ENCODE results near the gene PALD1.

PALD1 gene

DNA sequence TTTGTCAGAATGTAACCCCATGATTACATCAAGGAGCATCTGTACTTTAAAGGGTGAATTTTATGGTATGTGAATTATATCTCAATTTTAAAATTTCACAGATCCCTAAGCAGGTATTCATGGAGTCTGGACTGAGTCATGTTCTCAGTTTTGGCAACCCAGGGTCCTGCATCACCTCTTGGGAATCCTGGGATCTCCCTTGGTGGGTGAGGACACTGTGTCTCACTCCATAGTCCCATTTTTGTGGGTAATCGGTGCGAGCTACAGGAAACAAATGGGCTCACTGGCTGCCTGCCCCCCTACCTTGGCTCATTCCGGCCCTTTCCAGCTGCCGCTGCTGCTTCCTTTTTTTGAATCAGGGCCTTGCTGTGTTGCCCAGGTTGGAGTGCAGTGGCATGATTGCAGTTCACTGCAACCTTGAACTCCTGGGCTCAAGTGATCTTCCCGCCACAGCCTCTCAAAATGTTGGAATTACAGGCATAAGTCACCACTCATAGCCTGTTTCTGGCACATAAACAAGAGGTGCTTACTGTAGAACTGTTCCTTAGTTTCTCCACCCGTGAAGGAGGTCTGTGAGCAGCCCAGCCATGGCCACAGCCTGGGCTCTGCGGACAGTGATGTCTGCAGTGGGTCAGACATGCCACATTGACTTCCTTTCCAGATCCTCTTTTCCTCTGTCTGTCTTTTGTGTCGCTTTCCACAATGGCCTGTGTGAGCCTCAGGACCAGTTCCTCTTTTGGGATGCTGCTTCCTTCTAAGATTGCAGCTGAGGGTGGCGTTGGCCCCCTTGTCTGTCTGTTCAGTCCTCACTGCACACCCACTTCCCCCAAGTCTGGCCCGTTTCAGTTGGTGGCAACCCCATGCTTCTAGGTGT is 14.5 kb downstream of the PALD1 start:
- H3K4me3 ChIP-seq (ENCODE audit: low read length) = no peak overlapping the region
- H3K9ac ChIP-seq (ENCODE audit: low read depth, low read length) = no peak overlapping the region
- H3K4me1 ChIP-seq (ENCODE audit: control insufficient read depth, insufficient read depth, low read length) = no peaks in the 10 kb centered on the region
- no peak overlapping the region for H3K4me2 ChIP-seq (ENCODE audit: low read length)
- H3K27me3 ChIP-seq (ENCODE audit: control insufficient read depth, insufficient read depth, low read length) = peaks cover 24% of the 10 kb centered on the region
- no peaks in the 10 kb centered on the region for H3K36me3 ChIP-seq (ENCODE audit: insufficient read depth, low read length)
- H3K9me3 ChIP-seq (replicated peaks; ENCODE audit: low read length) = no peaks in the 10 kb centered on the region

- Histone ChIP-seq H3K4me2 (ENCODE audit: low read length) (no peak overlapping the region), H3K27me3 (ENCODE audit: control insufficient read depth, insufficient read depth, low read length) (peaks cover 24% of the 10 kb centered on the region), H3K36me3 (ENCODE audit: insufficient read depth, low read length) (no peaks in the 10 kb centered on the region), H3K4me3 (ENCODE audit: low read length) (no peak overlapping the region), H3K9ac (ENCODE audit: low read depth, low read length) (no peak overlapping the region), H3K4me1 (ENCODE audit: control insufficient read depth, insufficient read depth, low read length) (no peaks in the 10 kb centered on the region), H3K9me3 (replicated peaks; ENCODE audit: low read length) (no peaks in the 10 kb centered on the region)
These were observed 15.2 kb downstream of the PALD1 start for GRCh38 chr10:70493660-70494234.

GRCh38 chr10:70494536-70494935 is 16.0 kb downstream of the PALD1 start:
- Histone ChIP-seq H3K9me3 (replicated peaks; ENCODE audit: low read length) (no peaks in the 10 kb centered on the region), H3K36me3 (ENCODE audit: insufficient read depth, low read length) (no peaks in the 10 kb centered on the region), H3K4me3 (ENCODE audit: low read length) (no peak overlapping the region), H3K4me2 (ENCODE audit: low read length) (no peak overlapping the region), H3K9ac (ENCODE audit: low read depth, low read length) (no peak overlapping the region), H3K4me1 (ENCODE audit: control insufficient read depth, insufficient read depth, low read length) (no peaks in the 10 kb centered on the region), H3K27me3 (ENCODE audit: control insufficient read depth, insufficient read depth, low read length) (peaks cover 22% of the 10 kb centered on the region)

GRCh38 chr10:70494966-70495365 is 16.4 kb downstream of the PALD1 start:
- H3K4me1 ChIP-seq (ENCODE audit: control insufficient read depth, insufficient read depth, low read length) = no peaks in the 10 kb centered on the region
- no peak overlapping the region for H3K4me2 ChIP-seq (ENCODE audit: low read length)
- H3K9me3 ChIP-seq (replicated peaks; ENCODE audit: low read length) = no peaks in the 10 kb centered on the region
- no peak overlapping the region for H3K9ac ChIP-seq (ENCODE audit: low read depth, low read length)
- no peaks in the 10 kb centered on the region for H3K36me3 ChIP-seq (ENCODE audit: insufficient read depth, low read length)
- no peak overlapping the region for H3K4me3 ChIP-seq (ENCODE audit: low read length)
- peaks cover 22% of the 10 kb centered on the region for H3K27me3 ChIP-seq (ENCODE audit: control insufficient read depth, insufficient read depth, low read length)

GRCh38 chr10:70495691-70496261 is 17.2 kb downstream of the PALD1 start:
- Histone ChIP-seq H3K4me2 (ENCODE audit: low read length) (no peak overlapping the region), H3K4me1 (ENCODE audit: control insufficient read depth, insufficient read depth, low read length) (no peaks in the 10 kb centered on the region), H3K9me3 (replicated peaks; ENCODE audit: low read length) (no peaks in the 10 kb centered on the region), H3K4me3 (ENCODE audit: low read length) (no peak overlapping the region), H3K27me3 (ENCODE audit: control insufficient read depth, insufficient read depth, low read length) (peaks cover 22% of the 10 kb centered on the region), H3K36me3 (ENCODE audit: insufficient read depth, low read length) (no peaks in the 10 kb centered on the region), H3K9ac (ENCODE audit: low read depth, low read length) (no peak overlapping the region)

- Histone ChIP-seq H3K4me1 (ENCODE audit: control insufficient read depth, insufficient read depth, low read length) (no peaks in the 10 kb centered on the region), H3K27me3 (ENCODE audit: control insufficient read depth, insufficient read depth, low read length) (peaks cover 22% of the 10 kb centered on the region), H3K9me3 (replicated peaks; ENCODE audit: low read length) (no peaks in the 10 kb centered on the region), H3K9ac (ENCODE audit: low read depth, low read length) (no peak overlapping the region), H3K36me3 (ENCODE audit: insufficient read depth, low read length) (no peaks in the 10 kb centered on the region), H3K4me3 (ENCODE audit: low read length) (no peak overlapping the region), H3K4me2 (ENCODE audit: low read length) (no peak overlapping the region)
These were observed 18.0 kb downstream of the PALD1 start for GRCh38 chr10:70496341-70497119.

GRCh38 chr10:70497120-70497545 is 18.6 kb downstream of the PALD1 start:
- peaks cover 22% of the 10 kb centered on the region for H3K27me3 ChIP-seq (ENCODE audit: control insufficient read depth, insufficient read depth, low read length)
- no peak overlapping the region for H3K4me3 ChIP-seq (ENCODE audit: low read length)
- no peaks in the 10 kb centered on the region for H3K36me3 ChIP-seq (ENCODE audit: insufficient read depth, low read length)
- no peak overlapping the region for H3K9ac ChIP-seq (ENCODE audit: low read depth, low read length)
- no peaks in the 10 kb centered on the region for H3K9me3 ChIP-seq (replicated peaks; ENCODE audit: low read length)
- no peak overlapping the region for H3K4me2 ChIP-seq (ENCODE audit: low read length)
- no peaks in the 10 kb centered on the region for H3K4me1 ChIP-seq (ENCODE audit: control insufficient read depth, insufficient read depth, low read length)

DNA sequence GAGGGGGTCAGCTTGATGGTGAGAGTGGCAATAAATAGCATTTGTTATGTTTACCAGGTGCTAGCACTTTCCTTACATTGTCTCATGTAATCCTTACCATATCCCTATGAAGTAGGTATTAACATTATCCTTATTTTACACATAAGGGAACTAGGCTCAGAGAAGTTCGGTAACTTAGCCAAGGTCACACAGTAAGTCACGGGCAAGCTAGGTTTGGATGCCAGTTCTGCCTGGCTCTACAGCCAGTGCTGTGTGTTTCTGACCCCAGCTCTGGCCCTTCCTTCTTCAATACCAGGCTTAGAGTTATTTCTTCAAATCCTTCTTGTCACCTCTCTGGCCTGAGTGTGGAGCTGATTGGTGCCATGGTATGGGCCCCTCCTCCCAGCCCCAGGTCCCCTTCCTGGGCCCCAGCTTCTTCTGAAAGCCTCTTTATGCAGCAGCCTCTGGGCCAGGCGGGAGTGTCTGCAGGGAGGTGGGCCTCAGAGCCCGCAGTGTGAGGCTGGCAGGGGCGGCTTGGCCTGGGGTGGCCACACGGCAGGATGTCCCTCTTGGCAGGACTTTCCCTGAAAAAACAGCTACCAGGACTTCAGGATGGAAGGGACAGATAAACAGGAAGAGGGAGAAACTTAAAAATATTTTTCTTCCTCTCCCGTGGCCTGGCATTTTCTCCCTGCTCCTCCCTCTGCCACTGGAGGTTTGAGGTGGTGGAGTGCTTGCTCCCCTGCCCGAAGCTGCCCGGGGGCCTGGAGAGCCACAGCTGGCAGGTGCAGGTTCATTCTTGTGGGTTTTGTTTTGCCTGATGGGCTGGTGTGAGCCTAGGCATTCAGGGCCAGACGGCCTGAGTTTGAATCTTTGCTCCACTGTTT is 20.6 kb downstream of the PALD1 start:
- H3K4me2 ChIP-seq (ENCODE audit: low read length) = no peak overlapping the region
- no peak overlapping the region for H3K4me3 ChIP-seq (ENCODE audit: low read length)
- no peaks in the 10 kb centered on the region for H3K9me3 ChIP-seq (replicated peaks; ENCODE audit: low read length)
- peaks cover 22% of the 10 kb centered on the region for H3K27me3 ChIP-seq (ENCODE audit: control insufficient read depth, insufficient read depth, low read length)
- H3K9ac ChIP-seq (ENCODE audit: low read depth, low read length) = no peak overlapping the region
- no peaks in the 10 kb centered on the region for H3K36me3 ChIP-seq (ENCODE audit: insufficient read depth, low read length)
- H3K4me1 ChIP-seq (ENCODE audit: control insufficient read depth, insufficient read depth, low read length) = no peaks in the 10 kb centered on the region

DNA sequence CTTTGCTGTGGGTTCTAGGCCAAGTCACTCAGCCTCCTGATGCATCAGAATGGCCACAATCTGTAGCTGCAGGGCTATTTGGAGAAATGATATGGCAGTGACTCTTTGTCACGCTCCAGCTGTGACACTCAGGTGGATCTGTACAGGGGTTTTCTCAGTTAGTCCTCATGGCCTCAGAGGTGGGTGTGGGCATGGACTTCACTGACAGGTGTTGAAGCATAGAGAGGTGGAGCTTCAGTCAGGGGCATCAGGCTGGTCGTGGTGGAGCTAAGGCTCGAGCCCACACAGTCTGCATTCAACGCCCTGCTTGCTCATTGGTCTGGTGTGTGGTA is 21.2 kb downstream of the PALD1 start:
- Histone ChIP-seq H3K36me3 (ENCODE audit: insufficient read depth, low read length) (no peaks in the 10 kb centered on the region), H3K27me3 (ENCODE audit: control insufficient read depth, insufficient read depth, low read length) (peaks cover 23% of the 10 kb centered on the region), H3K9me3 (replicated peaks; ENCODE audit: low read length) (no peaks in the 10 kb centered on the region), H3K4me2 (ENCODE audit: low read length) (no peak overlapping the region), H3K9ac (ENCODE audit: low read depth, low read length) (no peak overlapping the region), H3K4me1 (ENCODE audit: control insufficient read depth, insufficient read depth, low read length) (no peaks in the 10 kb centered on the region), H3K4me3 (ENCODE audit: low read length) (no peak overlapping the region)

GRCh38 chr10:70500368-70500767 is 21.8 kb downstream of the PALD1 start:
- H3K4me3 ChIP-seq (ENCODE audit: low read length) = no peak overlapping the region
- H3K36me3 ChIP-seq (ENCODE audit: insufficient read depth, low read length) = no peaks in the 10 kb centered on the region
- no peak overlapping the region for H3K4me2 ChIP-seq (ENCODE audit: low read length)
- no peak overlapping the region for H3K9ac ChIP-seq (ENCODE audit: low read depth, low read length)
- H3K9me3 ChIP-seq (replicated peaks; ENCODE audit: low read length) = no peaks in the 10 kb centered on the region
- H3K4me1 ChIP-seq (ENCODE audit: control insufficient read depth, insufficient read depth, low read length) = no peaks in the 10 kb centered on the region
- H3K27me3 ChIP-seq (ENCODE audit: control insufficient read depth, insufficient read depth, low read length) = peaks cover 22% of the 10 kb centered on the region
